ENCODE measurements around the gene C1QTNF5. TPM values are rescaled to one million over a fixed set of nuclear protein-coding genes. Genes with fewer than 3 reads are reported as not detected.
"Not testable (repeated sequence)": the region's sequence is repeated elsewhere in the genome, so short reads cannot be mapped to it uniquely, and the experiment has no call there.

C1QTNF5 gene
- total RNA-seq, 1 experiment from 2014 or later, result not detected

DNA sequence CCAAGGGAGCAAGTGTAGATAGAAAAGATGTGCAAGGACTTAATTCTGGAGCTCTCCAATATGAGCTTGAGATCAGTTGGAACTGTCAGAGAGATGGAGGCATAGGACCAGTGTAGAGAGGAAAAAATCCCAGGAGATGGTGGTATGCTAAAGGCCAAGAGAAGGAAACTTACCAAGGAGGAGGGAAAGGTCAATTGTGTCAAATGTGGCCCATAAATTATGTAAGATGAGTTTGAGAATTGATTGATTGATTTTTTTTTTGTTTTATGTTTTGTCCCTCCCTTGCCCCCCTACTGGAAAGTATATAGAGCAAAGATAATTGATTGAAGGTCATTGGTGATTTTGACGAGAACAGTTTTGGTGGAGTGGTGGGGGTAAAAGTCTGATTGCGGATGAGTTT is 43.6 kb upstream of the C1QTNF5 start:
- intact Hi-C loops (cut with micrococcal nuclease), result no loop called here
- H3K9me3 Mint-ChIP-seq (ENCODE audit: unreplicated experiment), result no peaks in the 10 kb centered on the region
- no peaks in the 10 kb centered on the region for H3K36me3 Mint-ChIP-seq (ENCODE audit: insufficient read depth, unreplicated experiment)
- TF ChIP-seq CTCF (IDR thresholded peaks at IDR 0.05; ENCODE audit: unreplicated experiment), result no peak
- no peaks in the 10 kb centered on the region for H3K4me1 Mint-ChIP-seq (ENCODE audit: insufficient read depth, unreplicated experiment)
- H3K27ac Mint-ChIP-seq (ENCODE audit: low read depth, unreplicated experiment), result no peak overlapping the region
- H3K4me3 Mint-ChIP-seq (ENCODE audit: unreplicated experiment), result no peak overlapping the region
- no peaks in the 10 kb centered on the region for H3K27me3 Mint-ChIP-seq (ENCODE audit: insufficient read depth, unreplicated experiment)
- ChIA-PET CTCF (interaction anchor here (0.6 to 19.9 kb wide), 4 partner anchors 12 to 780 kb away, joined by 3 to 415 read pairs (median 43); no protein-coding TSS in a partner anchor), POLR2A (no interaction called here)
- BruUV-seq (replicated peaks), result no TSS peak
- DNase-seq (ENCODE audit: unreplicated experiment), result no peak

- DNase-seq (ENCODE audit: unreplicated experiment); H3K4me1 Mint-ChIP-seq (ENCODE audit: insufficient read depth, unreplicated experiment); H3K36me3 Mint-ChIP-seq (ENCODE audit: insufficient read depth, unreplicated experiment); BruUV-seq (replicated peaks); H3K9me3 Mint-ChIP-seq (ENCODE audit: unreplicated experiment); intact Hi-C loops (cut with micrococcal nuclease); H3K4me3 Mint-ChIP-seq (ENCODE audit: unreplicated experiment); H3K27me3 Mint-ChIP-seq (ENCODE audit: insufficient read depth, unreplicated experiment); H3K27ac Mint-ChIP-seq (ENCODE audit: low read depth, unreplicated experiment): not testable (repeated sequence)
- CTCF ChIA-PET, result interaction anchor here (0.7 to 19.9 kb wide), 9 partner anchors 10 to 237 kb away, joined by 3 to 415 read pairs (median 9); no protein-coding TSS in a partner anchor
- POLR2A ChIA-PET, result interaction anchor here (1.0 to 3.5 kb wide), 4 partner anchors 15 to 88 kb away, joined by 3 to 19 read pairs (median 11); no protein-coding TSS in a partner anchor
These were observed 41.8 kb upstream of the C1QTNF5 start for GRCh38 chr11:119382513-119382912.

DNA sequence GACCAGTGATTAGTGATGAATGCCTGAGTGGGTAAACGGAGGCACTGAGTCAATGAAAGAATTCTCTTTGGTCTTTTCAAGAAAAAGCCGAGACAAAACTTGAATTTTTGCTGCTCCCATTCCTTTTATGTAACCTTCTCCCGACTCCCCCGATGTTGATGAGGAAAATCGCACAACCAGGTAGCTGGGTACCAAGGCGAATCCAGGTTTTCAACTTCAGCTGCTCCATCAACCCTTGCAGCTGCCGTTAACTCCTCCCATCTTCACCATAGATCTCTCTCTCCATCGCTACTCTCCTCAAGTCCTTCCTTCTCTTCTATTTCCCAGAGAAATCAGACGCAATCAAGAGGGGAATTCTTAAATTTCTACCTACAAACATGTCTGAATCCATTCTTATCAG is 41.4 kb upstream of the C1QTNF5 start:
- H3K9me3 Mint-ChIP-seq (ENCODE audit: unreplicated experiment), result no peaks in the 10 kb centered on the region
- BruUV-seq (replicated peaks), result TSS peak; percentile 90
- CTCF ChIA-PET, result interaction anchor here (0.6 to 19.9 kb wide), 13 partner anchors 10 to 237 kb away, joined by 3 to 415 read pairs (median 5); no protein-coding TSS in a partner anchor
- H3K36me3 Mint-ChIP-seq (ENCODE audit: insufficient read depth, unreplicated experiment), result no peaks in the 10 kb centered on the region
- H3K27ac Mint-ChIP-seq (ENCODE audit: low read depth, unreplicated experiment), result no peak overlapping the region
- H3K4me3 Mint-ChIP-seq (ENCODE audit: unreplicated experiment), result no peak overlapping the region
- DNase-seq (ENCODE audit: unreplicated experiment), result no peak
- no peak for TF ChIP-seq CTCF (IDR thresholded peaks at IDR 0.05; ENCODE audit: unreplicated experiment)
- H3K27me3 Mint-ChIP-seq (ENCODE audit: insufficient read depth, unreplicated experiment), result no peaks in the 10 kb centered on the region
- POLR2A ChIA-PET, result interaction anchor here (0.7 to 3.5 kb wide), 10 partner anchors 14 to 692 kb away, joined by 3 to 19 read pairs (median 5); partner anchors contain the start of gene NECTIN1
- intact Hi-C loops (cut with micrococcal nuclease), result no loop called here
- H3K4me1 Mint-ChIP-seq (ENCODE audit: insufficient read depth, unreplicated experiment), result peaks cover 5% of the 10 kb centered on the region

DNA sequence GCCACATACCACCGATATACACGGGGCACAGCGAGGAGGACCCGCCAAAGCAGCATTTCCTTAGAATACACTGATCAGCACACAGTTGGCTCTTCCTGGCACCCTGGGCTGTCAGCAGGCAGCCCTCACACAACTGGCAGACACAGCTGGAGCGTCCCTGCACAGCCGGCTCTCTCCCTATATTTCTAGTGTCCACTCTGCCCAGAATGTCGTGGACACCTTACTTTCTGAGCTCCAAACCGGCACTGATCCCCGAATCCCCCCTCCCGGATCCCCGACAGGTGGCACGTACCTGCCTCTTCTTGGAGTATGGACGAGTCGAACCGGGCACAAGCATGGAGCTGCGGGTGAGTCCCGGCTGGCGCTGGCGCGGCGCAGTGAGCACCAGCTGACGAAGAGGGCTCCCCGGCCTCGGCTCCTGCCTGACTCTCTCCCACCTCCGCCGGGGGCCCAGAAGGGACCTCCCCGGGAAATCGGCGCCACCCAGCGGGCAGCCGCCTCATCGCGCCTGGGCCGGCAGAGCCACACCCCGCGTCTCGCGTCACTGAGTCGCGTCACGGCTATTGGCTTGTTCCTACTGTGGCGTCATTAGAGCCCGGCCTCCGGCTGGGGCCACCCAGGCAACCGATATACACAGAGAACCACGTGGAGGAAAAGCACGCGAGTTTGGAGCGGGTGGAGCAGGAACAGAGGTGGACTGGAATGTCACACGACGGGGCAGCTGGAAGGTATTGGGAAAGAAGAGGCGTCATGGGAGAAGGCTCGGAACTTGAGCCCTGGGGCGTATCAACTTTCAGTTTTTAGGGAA is 40.7 kb upstream of the C1QTNF5 start, which contains the start of gene USP2:
Gene USP2, minus strand, starts transcription at position 510 of the 808 bp plus-strand sequence. CDS start 8,210 bp downstream, outside the sequence.
- ChIA-PET POLR2A (interaction anchor here (0.5 to 3.5 kb wide), 12 partner anchors 14 to 693 kb away, joined by 3 to 19 read pairs (median 4); partner anchors contain the start of gene NECTIN1), CTCF (interaction anchor here (0.6 to 19.9 kb wide), 30 partner anchors 9 to 263 kb away, joined by 3 to 415 read pairs (median 4); no protein-coding TSS in a partner anchor)
- Mint-ChIP-seq H3K9me3 (ENCODE audit: unreplicated experiment) (no peaks in the 10 kb centered on the region), H3K27ac (ENCODE audit: low read depth, unreplicated experiment) (no peak within 1 kb of the TSS), H3K4me3 (ENCODE audit: unreplicated experiment) (no peak within 1 kb of the TSS), H3K36me3 (ENCODE audit: insufficient read depth, unreplicated experiment) (no peaks in the 10 kb centered on the region), H3K4me1 (ENCODE audit: insufficient read depth, unreplicated experiment) (peaks cover 10% of the 10 kb centered on the region), H3K27me3 (ENCODE audit: insufficient read depth, unreplicated experiment) (no peaks in the 10 kb centered on the region)
- DNase-seq (ENCODE audit: unreplicated experiment), result peak; percentile 95
- intact Hi-C loops (cut with micrococcal nuclease), result loop anchor here (1.0 to 2.0 kb wide), 2 partner anchors 51 to 93 kb away; no protein-coding TSS in a partner anchor
- peak; percentile 72 for TF ChIP-seq CTCF (IDR thresholded peaks at IDR 0.05; ENCODE audit: unreplicated experiment)
- BruUV-seq (replicated peaks), result no TSS peak

Measured in MCF 10A (cell line).